Stomach (tissue), 9 donors: ENCODE data around the gene MICALL2. TPM values are rescaled to one million over a fixed set of nuclear protein-coding genes. Genes with fewer than 3 reads are reported as not detected.

ENCODE experiments used
- DNase-seq, 2 donors: peaks; one replicate each; pipeline versions ENCODE4 v3.0.0 to v3.0.0-alpha.2; 2013 to 2019
- H3K27ac ChIP-seq, 5 donors: fragments of 200-600 bp in 4 of 5; sonication (generic) in 4 of 5; one replicate each; pipeline ENCODE4 v1.5.1; 2013 to 2019; ENCODE audit warnings: mild to moderate bottlenecking in 1 of 5, moderate library complexity in 1 of 5
- H3K27me3 ChIP-seq, 3 donors: fragments of 200-600 bp; sonication (generic); one replicate each; pipeline ENCODE4 v1.5.1; 2017 to 2019; ENCODE audit warnings: mixed run types in 1 of 3
- H3K36me3 ChIP-seq, 4 donors: fragments of 200-600 bp; sonication (generic); 1 replicate in 3 of 4; 2 replicates in 1 of 4; pipeline ENCODE4 v1.5.1; 2016 to 2019
- H3K4me1 ChIP-seq, 4 donors: fragments of 200-600 bp; sonication (generic); one replicate each; pipeline ENCODE4 v1.5.1; 2016 to 2019
- H3K4me3 ChIP-seq, 4 donors: fragments of 200-600 bp; sonication (generic) in 3 of 4; one replicate each; pipeline ENCODE4 v1.5.1; 2016 to 2019; ENCODE audit warnings: mild to moderate bottlenecking in 1 of 4
- H3K9me3 ChIP-seq, 4 donors: fragments of 200-600 bp; sonication (generic); one replicate each; pipeline ENCODE4 v1.5.1; 2016 to 2019
- CTCF ChIP-seq, 7 experiments: fragments of 450-650 bp in 4 of 7; fragments of 200-600 bp in 3 of 7; sonication (generic) in 3 of 7; IDR thresholded peaks; one replicate each; pipeline ENCODE4 v1.5.1; 2016 to 2019; ENCODE audit warnings: antibody characterized with exemption in 7 of 7, control low read depth in 2 of 7, mild to moderate bottlenecking in 1 of 7
- EP300 ChIP-seq: sonication (generic); formaldehyde crosslinking; IDR thresholded peaks from one replicate; pipeline ENCODE4 v1.6.1; 2017; ENCODE audit warnings: antibody characterized with exemption
- POLR2A ChIP-seq, 4 donors: fragments of 450-650 bp; IDR thresholded peaks; one replicate each; pipeline ENCODE4 v1.6.1; 2016; ENCODE audit warnings: antibody characterized with exemption in 4 of 4, control low read depth in 2 of 4, mild to moderate bottlenecking in 1 of 4, moderate library complexity in 1 of 4
- POLR2AphosphoS5 ChIP-seq, 3 donors: sonication (generic); formaldehyde crosslinking; IDR thresholded peaks; one replicate each; pipeline ENCODE4 v1.6.1; 2016; ENCODE audit warnings: antibody characterized with exemption in 3 of 3
- WGBS, 5 donors: extraction: QIAGEN DNeasy Blood & Tissue Kit in 3 of 5; methylation state at CpG; one replicate each; pipeline versions ENCODE4 v1.1.5 to v1.1.7; 2013 to 2018; 5-methylcytosine and 5-hydroxymethylcytosine counted together
- intact Hi-C: fragments of 100-400 bp; cut with DNase I; formaldehyde crosslinking; loops from one replicate; pipeline ENCODE4 v1.15.1; 2023; ENCODE audit warnings: low total_unique reads
- polyA plus RNA-seq, 3 donors: library from polyadenylated mRNA; stranded (reverse); fragments of 200-250 nt; gene quantifications; one replicate each; pipeline ENCODE4 v1.2.3, GENCODE V29; 2013
- total RNA-seq, 5 donors: library from RNA; depleted of rRNA; stranded (reverse); fragments of >200 nt; gene quantifications; one replicate each; pipeline versions ENCODE4 v1.1.0 to v1.2.3, GENCODE V29; 2014 to 2016
- donor health status: healthy with polysubstance abuse.
- donor health status: Bipolar disorder and iron deficiency.
- donor health status: healthy.

Gene MICALL2
- total and polyA plus RNA-seq, 8 donors = 30.7 to 263 (median 102) TPM

- Histone ChIP-seq H3K4me1 (no peaks in the 10 kb centered on the region), H3K27ac (no peak overlapping the region), H3K36me3 (peaks cover 24 to 95% (median 93%) of the 10 kb centered on the region in 4 donors), H3K4me3 (no peak overlapping the region), H3K9me3 (no peaks in the 10 kb centered on the region), H3K27me3 (no peaks in the 10 kb centered on the region)
- DNase-seq = no peak
- TF ChIP-seq EP300 = no peak
- TF ChIP-seq POLR2A (IDR thresholded peaks at IDR 0.05) = no peak
- TF ChIP-seq CTCF (IDR thresholded peaks at IDR 0.05) = peak in 1 of 7 experiments; percentile 6
- intact Hi-C loops = no loop called here
- 89 to 97% (median 89%) methylated on average over 9 to 31 of the region's 31 CpGs for WGBS, 5 donors
Measured at GRCh38 chr7:1439373-1440363, 19.6 kb downstream of the MICALL2 start.

- no peak for TF ChIP-seq EP300
- TF ChIP-seq CTCF (IDR thresholded peaks at IDR 0.05) = no peak
- no peak for TF ChIP-seq POLR2A (IDR thresholded peaks at IDR 0.05)
- no peak for TF ChIP-seq POLR2AphosphoS5 (IDR thresholded peaks at IDR 0.05)
- Histone ChIP-seq H3K27me3 (no peaks in the 10 kb centered on the region), H3K4me1 (no peaks in the 10 kb centered on the region), H3K9me3 (no peaks in the 10 kb centered on the region), H3K27ac (no peak overlapping the region), H3K36me3 (peaks cover 23 to 96% (median 92%) of the 10 kb centered on the region in 4 donors), H3K4me3 (no peak overlapping the region)
- no peak for DNase-seq
- intact Hi-C loops = no loop called here
- WGBS, 5 donors = 86 to 91% (median 88%) methylated on average over 5 to 15 of the region's 15 CpGs
Measured at GRCh38 chr7:1438821-1439220, 20.4 kb downstream of the MICALL2 start.

GRCh38 chr7:1438208-1438607, 21.1 kb downstream of the MICALL2 start:
- no peak overlapping the region for H3K27ac ChIP-seq
- no peak overlapping the region for H3K4me3 ChIP-seq
- TF ChIP-seq CTCF (IDR thresholded peaks at IDR 0.05) (no peak), EP300 (no peak), POLR2A (IDR thresholded peaks at IDR 0.05) (no peak), POLR2AphosphoS5 (IDR thresholded peaks at IDR 0.05) (no peak)
- DNase-seq = no peak
- no peaks in the 10 kb centered on the region for H3K27me3 ChIP-seq
- H3K4me1 ChIP-seq = no peaks in the 10 kb centered on the region
- WGBS, 5 donors = 80 to 95% (median 90%) methylated on average over 1 to 10 of the region's 10 CpGs
- intact Hi-C loops = no loop called here
- H3K9me3 ChIP-seq = no peaks in the 10 kb centered on the region
- H3K36me3 ChIP-seq = peaks cover 23 to 93% (median 87%) of the 10 kb centered on the region in 4 donors

- Histone ChIP-seq H3K27me3 (peaks cover 0 to 9% (median 0%) of the 10 kb centered on the region in 3 donors), H3K27ac (no peak overlapping the region), H3K4me1 (peaks cover 0 to 9% (median 8%) of the 10 kb centered on the region in 4 donors), H3K36me3 (peaks cover 23 to 87% (median 81%) of the 10 kb centered on the region in 4 donors), H3K9me3 (no peaks in the 10 kb centered on the region), H3K4me3 (no peak overlapping the region)
- 89 to 92% (median 90%) methylated on average over 24 to 43 of the region's 43 CpGs for WGBS, 5 donors
- no peak for DNase-seq
- TF ChIP-seq POLR2A (IDR thresholded peaks at IDR 0.05) (no peak), EP300 (no peak), CTCF (IDR thresholded peaks at IDR 0.05) (no peak), POLR2AphosphoS5 (IDR thresholded peaks at IDR 0.05) (no peak)
- intact Hi-C loops = no loop called here
Measured at GRCh38 chr7:1437155-1437880, 22.0 kb downstream of the MICALL2 start.
